Measurements from ENCODE around the gene STAM2.

STAM2 gene

DNA sequence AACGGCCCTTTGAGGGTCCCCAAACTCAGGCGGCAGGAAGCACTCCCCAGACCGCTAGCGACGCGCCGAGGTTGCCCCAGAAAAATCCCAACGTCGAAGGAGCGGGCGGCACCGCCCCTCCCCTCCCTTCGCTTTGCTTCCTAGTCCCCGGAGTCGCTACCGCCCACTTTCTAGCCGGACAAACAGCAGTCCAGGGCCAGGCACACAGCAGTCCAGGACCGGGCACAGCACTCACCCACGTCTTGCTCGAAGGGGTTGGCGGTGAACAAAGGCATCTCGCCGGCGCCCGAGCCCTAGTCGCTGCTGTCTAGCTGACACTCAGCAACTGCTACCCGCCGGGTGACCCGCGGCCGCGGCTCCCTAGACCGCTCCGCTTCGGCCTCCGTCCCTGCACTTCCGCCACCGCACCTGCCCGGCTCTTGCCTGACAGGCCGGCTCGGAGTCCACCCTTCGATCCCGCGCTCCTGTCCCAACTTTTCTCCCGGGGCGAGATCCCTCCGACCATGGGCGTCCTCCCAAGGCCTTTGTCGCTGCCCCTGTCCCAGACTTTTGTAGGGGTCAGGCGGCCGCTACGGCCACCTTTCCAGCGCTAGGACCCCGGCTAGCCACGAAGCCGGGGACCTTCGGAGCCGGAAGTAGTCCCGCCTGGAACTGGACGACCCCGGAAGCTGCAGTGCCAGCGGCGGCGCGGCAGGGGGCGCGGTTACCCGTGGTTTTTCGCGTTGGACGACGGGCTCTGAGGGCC is at the start of gene STAM2:
Gene STAM2, minus strand, starts transcription at position 396 of the 745 bp plus-strand sequence. Its CDS starts 121 bp downstream, at position 275.
- DNase-seq (ENCODE audit: low read depth) = peak; percentile 86
- peak within 1 kb of the TSS; percentile 66 for H3K4me3 ChIP-seq (ENCODE audit: low read depth, low read length)
- TF ChIP-seq, protein P1, sequence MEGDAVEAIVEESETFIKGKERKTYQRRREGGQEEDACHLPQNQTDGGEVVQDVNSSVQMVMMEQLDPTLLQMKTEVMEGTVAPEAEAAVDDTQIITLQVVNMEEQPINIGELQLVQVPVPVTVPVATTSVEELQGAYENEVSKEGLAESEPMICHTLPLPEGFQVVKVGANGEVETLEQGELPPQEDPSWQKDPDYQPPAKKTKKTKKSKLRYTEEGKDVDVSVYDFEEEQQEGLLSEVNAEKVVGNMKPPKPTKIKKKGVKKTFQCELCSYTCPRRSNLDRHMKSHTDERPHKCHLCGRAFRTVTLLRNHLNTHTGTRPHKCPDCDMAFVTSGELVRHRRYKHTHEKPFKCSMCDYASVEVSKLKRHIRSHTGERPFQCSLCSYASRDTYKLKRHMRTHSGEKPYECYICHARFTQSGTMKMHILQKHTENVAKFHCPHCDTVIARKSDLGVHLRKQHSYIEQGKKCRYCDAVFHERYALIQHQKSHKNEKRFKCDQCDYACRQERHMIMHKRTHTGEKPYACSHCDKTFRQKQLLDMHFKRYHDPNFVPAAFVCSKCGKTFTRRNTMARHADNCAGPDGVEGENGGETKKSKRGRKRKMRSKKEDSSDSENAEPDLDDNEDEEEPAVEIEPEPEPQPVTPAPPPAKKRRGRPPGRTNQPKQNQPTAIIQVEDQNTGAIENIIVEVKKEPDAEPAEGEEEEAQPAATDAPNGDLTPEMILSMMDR (IDR thresholded peaks at IDR 0.05; ENCODE audit: low read depth, low read length, missing control alignments) = peak; percentile 92

DNA sequence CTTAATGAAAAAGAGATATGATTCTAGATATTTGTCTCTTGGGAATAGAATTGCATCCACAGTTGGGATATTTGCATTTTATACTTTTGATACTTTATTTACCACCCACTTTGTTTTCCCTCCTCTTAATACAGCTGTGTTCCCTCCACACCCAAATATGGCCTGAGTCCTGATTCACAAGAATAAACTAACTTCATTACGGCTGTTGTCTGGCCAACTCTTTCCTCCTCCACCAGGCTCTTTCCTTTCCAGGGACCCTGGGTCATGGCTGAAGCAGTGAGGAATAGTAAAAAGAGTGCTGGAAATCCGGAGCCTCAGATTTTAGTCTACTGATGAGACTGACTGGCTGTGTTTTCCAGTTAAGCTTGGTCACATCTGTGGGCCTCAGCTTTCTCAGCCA is 48.4 kb upstream of the STAM2 start:
- TF ChIP-seq, protein P1 (IDR thresholded peaks at IDR 0.05; ENCODE audit: low read depth, low read length, missing control alignments) = no peak
- H3K4me3 ChIP-seq (ENCODE audit: low read depth, low read length) = no peak overlapping the region
- no peak for DNase-seq (ENCODE audit: low read depth)

DNA sequence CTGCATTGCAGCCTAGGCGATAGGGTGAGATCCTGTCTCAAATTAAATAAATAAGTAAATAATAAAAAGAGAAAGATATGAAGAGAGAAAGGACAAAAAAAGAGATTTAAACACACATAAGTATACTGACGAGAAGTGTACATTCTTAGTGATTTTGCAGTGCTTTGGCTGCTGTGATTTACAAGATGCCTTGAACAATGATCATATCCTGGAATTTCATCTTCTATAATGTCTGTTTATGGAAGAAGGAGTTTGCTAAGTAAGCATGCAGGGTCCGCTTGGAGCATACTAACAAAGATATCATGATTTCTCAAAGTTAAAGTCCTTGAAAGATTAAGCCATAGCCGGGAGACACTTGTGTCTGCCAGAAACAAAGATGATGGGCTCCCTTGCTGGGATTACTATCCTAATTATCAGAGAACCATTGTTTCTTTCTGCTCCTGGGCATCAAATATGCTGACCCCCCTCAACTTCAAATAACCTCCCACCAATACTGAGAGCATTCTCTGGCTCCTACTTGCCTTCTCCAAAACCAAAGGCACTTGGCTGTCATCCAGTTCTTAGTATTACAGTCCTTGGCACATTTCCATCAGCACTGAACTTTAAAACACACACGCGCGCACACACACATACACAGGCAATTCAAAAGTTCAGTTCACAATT is 47.5 kb upstream of the STAM2 start:
- TF ChIP-seq, protein P1 (IDR thresholded peaks at IDR 0.05; ENCODE audit: low read depth, low read length, missing control alignments) = no peak
- no peak for DNase-seq (ENCODE audit: low read depth)
- no peak overlapping the region for H3K4me3 ChIP-seq (ENCODE audit: low read depth, low read length)

DNA sequence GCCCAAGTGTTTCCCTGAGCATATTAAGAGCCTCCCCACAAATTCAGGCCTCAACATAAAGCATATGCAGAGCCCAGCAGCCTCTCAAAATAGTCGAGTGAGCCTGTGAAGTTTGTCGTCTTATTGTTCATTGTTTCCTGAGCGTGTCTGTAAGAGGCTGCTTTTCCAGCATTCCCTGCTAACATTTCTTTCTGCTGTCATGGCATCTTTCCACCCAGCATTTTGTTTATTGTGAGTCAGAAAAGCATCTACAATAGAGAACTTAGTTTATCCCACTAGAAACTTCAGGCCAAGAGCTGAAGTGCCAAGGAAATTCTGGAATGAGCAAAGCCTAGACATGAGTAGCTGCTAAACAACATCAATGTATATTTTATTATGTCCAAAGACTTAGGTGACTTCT is 46.3 kb upstream of the STAM2 start:
- TF ChIP-seq, protein P1 (IDR thresholded peaks at IDR 0.05; ENCODE audit: low read depth, low read length, missing control alignments) = no peak
- DNase-seq (ENCODE audit: low read depth) = no peak
- H3K4me3 ChIP-seq (ENCODE audit: low read depth, low read length) = no peak overlapping the region

DNA sequence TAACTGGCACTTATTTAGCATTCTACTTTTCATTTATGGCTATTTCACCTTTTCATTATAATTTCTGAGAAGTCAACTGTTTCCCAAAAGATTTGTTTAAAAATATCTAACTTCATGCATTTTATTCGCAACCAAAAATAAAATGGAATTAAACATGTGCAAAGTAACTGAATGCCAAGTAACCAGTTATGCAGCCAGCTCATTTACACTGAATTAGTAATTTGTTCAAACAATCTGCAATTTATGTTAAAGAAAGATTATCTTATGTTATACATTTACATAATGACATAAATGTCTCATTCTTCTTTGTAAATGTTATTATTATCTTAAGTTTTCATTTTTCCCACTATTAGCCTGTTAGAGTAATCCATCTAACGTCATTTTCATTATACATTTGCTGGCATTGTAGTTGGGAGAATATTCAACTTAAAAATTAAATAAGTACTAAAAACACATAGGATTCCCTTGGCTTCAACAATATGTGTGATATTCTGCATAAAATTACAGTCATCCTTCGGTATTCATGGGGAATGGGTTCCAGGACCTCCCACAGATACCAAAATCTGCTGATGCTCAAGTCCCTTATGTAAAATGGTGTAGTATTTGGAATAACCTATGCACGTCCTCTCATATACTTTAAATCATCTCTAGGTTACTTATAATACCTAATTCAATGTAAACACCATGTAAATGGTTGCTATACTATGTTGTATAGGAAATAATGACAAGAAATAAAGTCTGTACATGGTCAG is 43.7 kb upstream of the STAM2 start:
- TF ChIP-seq, protein P1 (IDR thresholded peaks at IDR 0.05; ENCODE audit: low read depth, low read length, missing control alignments) = no peak
- no peak for DNase-seq (ENCODE audit: low read depth)
- no peak overlapping the region for H3K4me3 ChIP-seq (ENCODE audit: low read depth, low read length)

DNA sequence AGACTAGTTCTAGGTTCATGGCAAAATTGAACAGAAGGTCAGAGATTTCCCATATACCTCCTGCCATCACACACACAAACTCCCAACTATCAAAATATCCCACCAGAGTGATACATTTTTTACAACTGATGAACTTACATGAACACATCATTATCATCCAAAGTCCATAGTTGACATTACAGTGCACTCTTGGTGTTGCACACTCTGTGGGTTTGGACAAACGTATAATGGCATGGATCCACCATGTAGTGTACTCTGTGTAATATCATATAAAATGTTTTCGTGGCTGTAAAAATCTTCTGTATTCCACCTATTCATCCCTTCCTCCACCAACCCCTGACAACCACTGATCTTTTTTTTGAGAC is 25.9 kb upstream of the STAM2 start:
- no peak overlapping the region for H3K4me3 ChIP-seq (ENCODE audit: low read depth, low read length)
- TF ChIP-seq, protein P1 (IDR thresholded peaks at IDR 0.05; ENCODE audit: low read depth, low read length, missing control alignments) = no peak
- DNase-seq (ENCODE audit: low read depth) = no peak
